Type B pancreatic cell (in vitro differentiated cells): ENCODE results near the gene RFTN2. TPM values are rescaled to one million over a fixed set of nuclear protein-coding genes. Genes with fewer than 3 reads are reported as not detected.

Experiments used
- DNase-seq: peaks from one replicate; pipeline ENCODE4 v3.0.0; 2021; ENCODE audit warnings: mixed read lengths; ENCODE audit not compliant: unreplicated experiment; ENCODE audit errors: extremely low spot score
- H3K27ac Mint-ChIP-seq: 2 replicates; pipeline ENCODE4 v1.8.0; 2021; ENCODE audit warnings: mild to moderate bottlenecking, mixed read lengths
- H3K27me3 Mint-ChIP-seq: 2 replicates; pipeline ENCODE4 v1.8.0; 2021; ENCODE audit warnings: mixed read lengths
- H3K36me3 Mint-ChIP-seq: 2 replicates; pipeline ENCODE4 v1.8.0; 2021; ENCODE audit warnings: mixed read lengths
- H3K4me1 Mint-ChIP-seq: one replicate; pipeline ENCODE4 v1.8.0; 2021; ENCODE audit warnings: mixed read lengths; ENCODE audit not compliant: unreplicated experiment
- H3K4me3 Mint-ChIP-seq: 2 replicates; pipeline ENCODE4 v1.8.0; 2021; ENCODE audit warnings: mild to moderate bottlenecking, mixed read lengths
- H3K9me3 Mint-ChIP-seq: 2 replicates; pipeline ENCODE4 v1.8.0; 2021; ENCODE audit warnings: mixed read lengths
- total RNA-seq: library from RNA; stranded (reverse); gene quantifications from 2 replicates; pipeline ENCODE4 v1.2.1, GENCODE V29; 2021; ENCODE audit warnings: low replicate concordance
- TF ChIP-seq, protein P1 (sequence below): fragments of 200-600 bp; sonication (generic); conservative IDR thresholded peaks from 2 replicates; pipeline ENCODE4 v1.5.0; 2021; ENCODE audit warnings: antibody characterized with exemption, mild to moderate bottlenecking

The RFTN2 gene
- total RNA-seq, 1 donor from 2014 or later, result 14.9 TPM

GRCh38 chr2:197548582-197548981 is 126.8 kb downstream of the RFTN2 start:
- no peak overlapping the region for H3K27ac Mint-ChIP-seq
- peaks cover 24% of the 10 kb centered on the region for H3K36me3 Mint-ChIP-seq
- DNase-seq, result no peak
- H3K9me3 Mint-ChIP-seq, result no peaks in the 10 kb centered on the region
- H3K4me3 Mint-ChIP-seq, result no peak overlapping the region
- H3K4me1 Mint-ChIP-seq, result no peaks in the 10 kb centered on the region
- no peaks in the 10 kb centered on the region for H3K27me3 Mint-ChIP-seq
- TF ChIP-seq, protein P1, sequence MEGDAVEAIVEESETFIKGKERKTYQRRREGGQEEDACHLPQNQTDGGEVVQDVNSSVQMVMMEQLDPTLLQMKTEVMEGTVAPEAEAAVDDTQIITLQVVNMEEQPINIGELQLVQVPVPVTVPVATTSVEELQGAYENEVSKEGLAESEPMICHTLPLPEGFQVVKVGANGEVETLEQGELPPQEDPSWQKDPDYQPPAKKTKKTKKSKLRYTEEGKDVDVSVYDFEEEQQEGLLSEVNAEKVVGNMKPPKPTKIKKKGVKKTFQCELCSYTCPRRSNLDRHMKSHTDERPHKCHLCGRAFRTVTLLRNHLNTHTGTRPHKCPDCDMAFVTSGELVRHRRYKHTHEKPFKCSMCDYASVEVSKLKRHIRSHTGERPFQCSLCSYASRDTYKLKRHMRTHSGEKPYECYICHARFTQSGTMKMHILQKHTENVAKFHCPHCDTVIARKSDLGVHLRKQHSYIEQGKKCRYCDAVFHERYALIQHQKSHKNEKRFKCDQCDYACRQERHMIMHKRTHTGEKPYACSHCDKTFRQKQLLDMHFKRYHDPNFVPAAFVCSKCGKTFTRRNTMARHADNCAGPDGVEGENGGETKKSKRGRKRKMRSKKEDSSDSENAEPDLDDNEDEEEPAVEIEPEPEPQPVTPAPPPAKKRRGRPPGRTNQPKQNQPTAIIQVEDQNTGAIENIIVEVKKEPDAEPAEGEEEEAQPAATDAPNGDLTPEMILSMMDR, result no peak

DNA sequence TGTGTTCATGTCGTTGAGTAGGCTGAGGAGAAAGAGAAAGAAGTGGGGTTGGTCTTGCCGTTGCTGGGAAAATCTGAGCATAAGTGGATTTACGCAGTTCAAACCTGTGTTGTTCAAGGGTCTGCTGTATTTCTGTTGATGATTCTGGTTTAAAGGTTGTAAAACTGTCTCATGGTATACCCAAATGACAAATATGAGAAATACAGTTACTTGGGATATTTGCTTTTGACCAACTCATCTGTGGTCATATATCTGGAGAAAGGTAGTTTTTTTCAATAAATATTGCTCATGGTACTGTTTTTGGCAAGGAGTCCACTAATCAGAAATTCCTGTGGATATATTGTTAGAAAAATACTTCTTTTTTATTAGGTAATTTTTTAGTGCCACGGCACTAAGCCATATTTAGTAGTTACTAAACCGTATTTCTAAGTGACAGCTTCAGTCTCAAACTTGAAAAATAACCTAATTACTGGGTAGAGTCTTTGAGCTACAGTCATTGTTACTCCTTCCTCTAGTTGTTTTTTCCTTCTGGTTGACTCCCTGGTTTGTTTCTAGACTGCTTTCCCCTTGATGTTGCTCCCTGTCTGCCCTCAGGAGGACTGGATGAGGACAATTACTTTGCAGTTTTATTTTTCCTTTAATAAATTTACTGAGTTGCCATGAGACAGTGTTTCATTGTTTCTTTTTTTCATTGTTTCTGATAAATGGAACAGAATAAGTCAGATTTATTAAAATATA is 128.1 kb downstream of the RFTN2 start:
- TF ChIP-seq, protein P1, result no peak
- Mint-ChIP-seq H3K27ac (no peak overlapping the region), H3K4me1 (no peaks in the 10 kb centered on the region), H3K9me3 (no peaks in the 10 kb centered on the region), H3K36me3 (peaks cover 27% of the 10 kb centered on the region), H3K27me3 (no peaks in the 10 kb centered on the region), H3K4me3 (no peak overlapping the region)
- DNase-seq, result no peak

DNA sequence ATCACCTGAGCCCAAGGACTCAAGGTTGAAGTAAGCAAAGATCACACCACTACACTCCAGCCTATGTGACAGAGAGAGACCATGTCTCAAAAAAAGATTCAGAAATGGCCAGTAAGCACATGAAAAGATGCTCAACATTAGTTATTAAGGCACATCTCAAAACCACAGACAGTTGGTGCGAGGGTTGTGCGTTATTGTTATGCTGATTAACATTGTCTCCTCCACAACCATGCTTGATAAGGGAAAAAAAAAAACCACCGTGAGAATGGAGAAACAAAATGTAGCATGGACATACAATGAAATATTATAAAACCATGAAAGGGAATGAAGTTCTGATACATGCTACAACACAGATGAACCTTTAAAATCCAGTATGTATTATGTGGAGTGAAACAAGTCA is 132.2 kb downstream of the RFTN2 start:
- TF ChIP-seq, protein P1, result no peak
- H3K36me3 Mint-ChIP-seq, result peaks cover 47% of the 10 kb centered on the region
- DNase-seq, result no peak
- H3K27me3 Mint-ChIP-seq, result no peaks in the 10 kb centered on the region
- no peak overlapping the region for H3K27ac Mint-ChIP-seq
- H3K9me3 Mint-ChIP-seq, result no peaks in the 10 kb centered on the region
- no peaks in the 10 kb centered on the region for H3K4me1 Mint-ChIP-seq
- H3K4me3 Mint-ChIP-seq, result no peak overlapping the region

DNA sequence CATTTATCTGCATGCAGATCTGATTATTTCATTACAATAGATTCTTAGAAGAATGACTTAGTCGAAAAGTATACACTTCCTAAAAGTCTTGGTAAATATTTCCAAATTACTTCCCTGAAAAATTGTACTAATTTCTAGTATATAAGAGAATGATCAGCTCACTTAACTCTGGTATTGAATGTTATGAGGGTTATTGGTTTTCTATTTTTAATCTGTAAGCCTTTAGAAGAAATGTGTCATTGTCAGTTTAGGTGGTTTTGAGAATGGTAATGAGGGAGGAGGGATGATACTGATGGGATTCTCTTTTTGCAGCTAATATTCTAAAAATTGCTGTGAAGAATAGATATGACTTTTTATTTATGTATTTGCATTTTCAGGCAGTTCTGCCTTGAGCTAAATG is 135.7 kb downstream of the RFTN2 start:
- H3K27ac Mint-ChIP-seq, result no peak overlapping the region
- no peaks in the 10 kb centered on the region for H3K27me3 Mint-ChIP-seq
- no peaks in the 10 kb centered on the region for H3K9me3 Mint-ChIP-seq
- no peaks in the 10 kb centered on the region for H3K4me1 Mint-ChIP-seq
- peaks cover 41% of the 10 kb centered on the region for H3K36me3 Mint-ChIP-seq
- no peak for DNase-seq
- no peak overlapping the region for H3K4me3 Mint-ChIP-seq
- TF ChIP-seq, protein P1, result no peak

- Mint-ChIP-seq H3K4me1 (no peaks in the 10 kb centered on the region), H3K27me3 (no peaks in the 10 kb centered on the region), H3K9me3 (no peaks in the 10 kb centered on the region), H3K4me3 (no peak overlapping the region), H3K27ac (no peak overlapping the region), H3K36me3 (peaks cover 47% of the 10 kb centered on the region)
- DNase-seq, result no peak
- TF ChIP-seq, protein P1, result no peak
These were observed 137.0 kb downstream of the RFTN2 start for GRCh38 chr2:197538412-197538811.

Other genes starting within 250 kb of the RFTN2 start
- gene SF3B1, start 240.6 kb downstream of the RFTN2 start, total RNA-seq, result 266 and 296 TPM in 2 replicates
- gene COQ10B, start 222.0 kb downstream of the RFTN2 start, total RNA-seq, result 12.7 and 17.8 TPM in 2 replicates
- 375 and 473 TPM in 2 replicates for gene HSPD1, start 175.7 kb downstream of the RFTN2 start, total RNA-seq
- gene HSPE1, start 175.2 kb downstream of the RFTN2 start, total RNA-seq, result 165 and 167 TPM in 2 replicates
- gene MOB4, start 159.5 kb downstream of the RFTN2 start, total RNA-seq, result 27.3 and 30.7 TPM in 2 replicates
- gene MARS2, start 29.8 kb upstream of the RFTN2 start, total RNA-seq, result 10.3 and 10.4 TPM in 2 replicates
- not detected in 2 replicates for gene BOLL, start 109.7 kb upstream of the RFTN2 start, total RNA-seq
- gene PLCL1, start 129.0 kb upstream of the RFTN2 start, total RNA-seq, result 2.0 and 4.4 TPM in 2 replicates